IPS-18a (cell line): Measurements from ENCODE around the gene CHD2.

Experiments used
- H3K27ac ChIP-seq: one replicate; pipeline ENCODE4 v1.5.1; 2013; ENCODE audit warnings: low read length
- H3K27me3 ChIP-seq: one replicate; pipeline ENCODE4 v1.6.1; 2013; ENCODE audit warnings: mild to moderate bottlenecking, low read length; ENCODE audit not compliant: control insufficient read depth, insufficient read depth
- H3K36me3 ChIP-seq: one replicate; pipeline ENCODE4 v1.6.1; 2013; ENCODE audit warnings: low read depth, low read length; ENCODE audit not compliant: control insufficient read depth
- H3K4me1 ChIP-seq: one replicate; pipeline ENCODE4 v1.6.1; 2013; ENCODE audit warnings: low read depth, low read length; ENCODE audit not compliant: control insufficient read depth
- H3K4me3 ChIP-seq: one replicate; pipeline ENCODE4 v1.5.1; 2013; ENCODE audit warnings: low read length
- H3K9ac ChIP-seq: one replicate; pipeline ENCODE4 v1.6.1; 2013; ENCODE audit warnings: mild to moderate bottlenecking, low read length, moderate library complexity
- H3K9me3 ChIP-seq: one replicate; pipeline ENCODE4 v1.6.1; 2013; ENCODE audit warnings: low read depth, low read length; ENCODE audit not compliant: control insufficient read depth

CHD2 gene

GRCh38 chr15:92936138-92936537 lies 36.0 kb downstream of the CHD2 start:
- Histone ChIP-seq H3K9ac (no peak overlapping the region), H3K27me3 (no peaks in the 10 kb centered on the region), H3K9me3 (no peaks in the 10 kb centered on the region), H3K27ac (no peak overlapping the region), H3K4me3 (no peak overlapping the region), H3K4me1 (no peaks in the 10 kb centered on the region), H3K36me3 (peaks cover 85% of the 10 kb centered on the region)

- H3K4me1 ChIP-seq = no peaks in the 10 kb centered on the region
- H3K9me3 ChIP-seq = no peaks in the 10 kb centered on the region
- no peaks in the 10 kb centered on the region for H3K27me3 ChIP-seq
- H3K36me3 ChIP-seq = peaks cover 87% of the 10 kb centered on the region
- no peak overlapping the region for H3K9ac ChIP-seq
- H3K4me3 ChIP-seq = no peak overlapping the region
- no peak overlapping the region for H3K27ac ChIP-seq
These were observed 36.6 kb downstream of the CHD2 start for GRCh38 chr15:92936693-92937092.

- H3K9ac ChIP-seq = no peak overlapping the region
- H3K27me3 ChIP-seq = no peaks in the 10 kb centered on the region
- no peak overlapping the region for H3K27ac ChIP-seq
- no peaks in the 10 kb centered on the region for H3K9me3 ChIP-seq
- H3K36me3 ChIP-seq = peaks cover 93% of the 10 kb centered on the region
- no peaks in the 10 kb centered on the region for H3K4me1 ChIP-seq
- no peak overlapping the region for H3K4me3 ChIP-seq
These were observed 37.8 kb downstream of the CHD2 start for GRCh38 chr15:92937901-92938300.

- Histone ChIP-seq H3K27ac (no peak overlapping the region), H3K4me3 (no peak overlapping the region), H3K27me3 (no peaks in the 10 kb centered on the region), H3K36me3 (peaks cover 93% of the 10 kb centered on the region), H3K9me3 (no peaks in the 10 kb centered on the region), H3K4me1 (no peaks in the 10 kb centered on the region), H3K9ac (no peak overlapping the region)
These were observed 38.3 kb downstream of the CHD2 start for GRCh38 chr15:92938387-92938786.

GRCh38 chr15:92941668-92942067 lies 41.5 kb downstream of the CHD2 start:
- H3K36me3 ChIP-seq = peaks cover 94% of the 10 kb centered on the region
- no peak overlapping the region for H3K4me3 ChIP-seq
- H3K27me3 ChIP-seq = no peaks in the 10 kb centered on the region
- no peak overlapping the region for H3K9ac ChIP-seq
- no peaks in the 10 kb centered on the region for H3K4me1 ChIP-seq
- no peak overlapping the region for H3K27ac ChIP-seq
- H3K9me3 ChIP-seq = peaks cover 4% of the 10 kb centered on the region

- Histone ChIP-seq H3K4me1 (no peaks in the 10 kb centered on the region), H3K27ac (no peak overlapping the region), H3K36me3 (peaks cover 95% of the 10 kb centered on the region)
These were observed 42.6 kb downstream of the CHD2 start for GRCh38 chr15:92942706-92943105.

GRCh38 chr15:92943581-92943980 lies 43.5 kb downstream of the CHD2 start:
- H3K27me3 ChIP-seq = no peaks in the 10 kb centered on the region
- peaks cover 95% of the 10 kb centered on the region for H3K36me3 ChIP-seq
- peaks cover 22% of the 10 kb centered on the region for H3K9me3 ChIP-seq
- no peak overlapping the region for H3K27ac ChIP-seq
- H3K4me3 ChIP-seq = no peak overlapping the region
- no peaks in the 10 kb centered on the region for H3K4me1 ChIP-seq
- H3K9ac ChIP-seq = no peak overlapping the region

More at GRCh38 chr15:92942706-92943105, 42.6 kb downstream of the CHD2 start:
- no peak overlapping the region for H3K9ac ChIP-seq
- H3K4me3 ChIP-seq = no peak overlapping the region
- H3K9me3 ChIP-seq = peaks cover 14% of the 10 kb centered on the region
- no peaks in the 10 kb centered on the region for H3K27me3 ChIP-seq

GRCh38 chr15:92944946-92945521 lies 44.9 kb downstream of the CHD2 start:
- no peaks in the 10 kb centered on the region for H3K4me1 ChIP-seq
- H3K27ac ChIP-seq = no peak overlapping the region
- peaks cover 37% of the 10 kb centered on the region for H3K9me3 ChIP-seq
- no peaks in the 10 kb centered on the region for H3K27me3 ChIP-seq
- H3K4me3 ChIP-seq = no peak overlapping the region
- peaks cover 95% of the 10 kb centered on the region for H3K36me3 ChIP-seq
- H3K9ac ChIP-seq = no peak overlapping the region

GRCh38 chr15:92947071-92947730 lies 47.1 kb downstream of the CHD2 start:
- peaks cover 98% of the 10 kb centered on the region for H3K36me3 ChIP-seq
- no peak overlapping the region for H3K27ac ChIP-seq
- no peak overlapping the region for H3K4me3 ChIP-seq
- H3K9ac ChIP-seq = no peak overlapping the region
- H3K9me3 ChIP-seq = peaks cover 43% of the 10 kb centered on the region
- no peaks in the 10 kb centered on the region for H3K27me3 ChIP-seq
- H3K4me1 ChIP-seq = no peaks in the 10 kb centered on the region

GRCh38 chr15:92949604-92950249 lies 49.6 kb downstream of the CHD2 start:
- H3K4me1 ChIP-seq = no peaks in the 10 kb centered on the region
- H3K27ac ChIP-seq = no peak overlapping the region
- peaks cover 42% of the 10 kb centered on the region for H3K9me3 ChIP-seq

GRCh38 chr15:92951800-92952457 lies 51.8 kb downstream of the CHD2 start:
- peaks cover 98% of the 10 kb centered on the region for H3K36me3 ChIP-seq
- no peak overlapping the region for H3K27ac ChIP-seq
- H3K4me3 ChIP-seq = no peak overlapping the region

More at GRCh38 chr15:92949604-92950249, 49.6 kb downstream of the CHD2 start:
- H3K9ac ChIP-seq = no peak overlapping the region
- H3K36me3 ChIP-seq = peaks cover 97% of the 10 kb centered on the region
- H3K4me3 ChIP-seq = no peak overlapping the region
- no peaks in the 10 kb centered on the region for H3K27me3 ChIP-seq

More at GRCh38 chr15:92951800-92952457, 51.8 kb downstream of the CHD2 start:
- Histone ChIP-seq H3K9ac (no peak overlapping the region), H3K4me1 (no peaks in the 10 kb centered on the region), H3K27me3 (no peaks in the 10 kb centered on the region), H3K9me3 (peaks cover 37% of the 10 kb centered on the region)
